ENCODE measurements around the gene TRIO.

Gene TRIO

DNA sequence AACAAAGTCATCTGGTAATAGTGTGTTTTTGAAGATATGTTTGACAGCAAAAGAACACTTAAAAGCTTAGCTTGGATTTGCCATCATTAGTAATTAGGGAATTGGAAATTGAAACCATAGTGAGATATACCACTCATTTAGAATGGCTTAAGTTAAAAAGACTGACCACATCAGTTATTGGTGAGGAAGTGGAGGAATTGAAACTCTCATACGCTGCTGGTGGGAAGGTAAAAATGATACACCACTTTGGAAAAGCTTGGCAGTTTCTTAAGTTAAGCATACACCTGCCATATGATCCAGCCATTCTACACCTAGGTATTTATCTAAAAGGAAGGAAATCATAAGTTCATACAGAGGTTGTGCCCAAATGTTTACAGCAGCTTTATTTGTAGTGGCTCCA lies 213.2 kb downstream of the TRIO start:
- Histone ChIP-seq H3K9me2 (replicated peaks; ENCODE audit: control insufficient read depth, low read length) (no peaks in the 10 kb centered on the region), H3K27me3 (ENCODE audit: control insufficient read depth, low read length) (no peaks in the 10 kb centered on the region), H3K4me1 (ENCODE audit: control insufficient read depth, low read length) (no peaks in the 10 kb centered on the region), H3K9me3 (ENCODE audit: control insufficient read depth, insufficient read depth, low read length) (no peaks in the 10 kb centered on the region), H3K36me3 (ENCODE audit: control insufficient read depth, low read length) (peaks cover 9% of the 10 kb centered on the region; the same call in 1 of the 2 replicates), H3K27ac (ENCODE audit: low read depth, low read length) (no peak overlapping the region), H4K20me1 (ENCODE audit: control insufficient read depth, insufficient read depth, low read depth, low read length) (no peaks in the 10 kb centered on the region), H3F3A (ENCODE audit: control insufficient read depth, insufficient read depth) (no peaks in the 10 kb centered on the region), H3K4me3 (ENCODE audit: low read length) (no peak overlapping the region), H3K4me2 (ENCODE audit: low read length) (no peak overlapping the region), H3K79me2 (ENCODE audit: control insufficient read depth, low read length) (no peaks in the 10 kb centered on the region)
- TF ChIP-seq, protein P1, sequence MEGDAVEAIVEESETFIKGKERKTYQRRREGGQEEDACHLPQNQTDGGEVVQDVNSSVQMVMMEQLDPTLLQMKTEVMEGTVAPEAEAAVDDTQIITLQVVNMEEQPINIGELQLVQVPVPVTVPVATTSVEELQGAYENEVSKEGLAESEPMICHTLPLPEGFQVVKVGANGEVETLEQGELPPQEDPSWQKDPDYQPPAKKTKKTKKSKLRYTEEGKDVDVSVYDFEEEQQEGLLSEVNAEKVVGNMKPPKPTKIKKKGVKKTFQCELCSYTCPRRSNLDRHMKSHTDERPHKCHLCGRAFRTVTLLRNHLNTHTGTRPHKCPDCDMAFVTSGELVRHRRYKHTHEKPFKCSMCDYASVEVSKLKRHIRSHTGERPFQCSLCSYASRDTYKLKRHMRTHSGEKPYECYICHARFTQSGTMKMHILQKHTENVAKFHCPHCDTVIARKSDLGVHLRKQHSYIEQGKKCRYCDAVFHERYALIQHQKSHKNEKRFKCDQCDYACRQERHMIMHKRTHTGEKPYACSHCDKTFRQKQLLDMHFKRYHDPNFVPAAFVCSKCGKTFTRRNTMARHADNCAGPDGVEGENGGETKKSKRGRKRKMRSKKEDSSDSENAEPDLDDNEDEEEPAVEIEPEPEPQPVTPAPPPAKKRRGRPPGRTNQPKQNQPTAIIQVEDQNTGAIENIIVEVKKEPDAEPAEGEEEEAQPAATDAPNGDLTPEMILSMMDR (IDR thresholded peaks at IDR 0.05; ENCODE audit: low read depth, low read length, poor library complexity, severe bottlenecking) = no peak
- TF ChIP-seq EZH2phosphoT487 (IDR thresholded peaks at IDR 0.05; ENCODE audit: borderline replicate concordance, low read length) = no peak

DNA sequence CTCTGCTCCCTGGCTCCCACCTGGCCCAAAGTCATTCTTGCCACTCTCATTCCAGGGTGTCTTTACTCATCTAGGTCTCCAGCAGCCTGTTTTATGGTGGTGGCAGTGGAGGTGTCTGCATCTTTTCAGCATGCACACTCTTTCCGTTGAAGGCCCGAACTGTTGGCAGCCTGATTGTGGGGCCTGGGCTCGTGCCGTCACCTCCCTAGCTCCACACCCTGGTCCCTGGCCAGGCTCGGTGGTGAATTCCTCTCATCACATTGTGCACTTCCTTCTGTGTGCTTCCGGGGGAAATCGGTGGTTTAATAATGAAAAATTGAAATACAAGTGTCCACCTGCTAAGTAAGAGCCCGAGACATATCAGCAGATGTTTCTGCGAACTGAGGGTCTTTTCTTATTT lies 214.3 kb downstream of the TRIO start:
- Histone ChIP-seq H4K20me1 (ENCODE audit: control insufficient read depth, insufficient read depth, low read depth, low read length) (no peaks in the 10 kb centered on the region), H3F3A (ENCODE audit: control insufficient read depth, insufficient read depth) (no peaks in the 10 kb centered on the region), H3K4me2 (ENCODE audit: low read length) (no peak overlapping the region), H3K4me3 (ENCODE audit: low read length) (no peak overlapping the region), H3K9me2 (replicated peaks; ENCODE audit: control insufficient read depth, low read length) (no peaks in the 10 kb centered on the region), H3K79me2 (ENCODE audit: control insufficient read depth, low read length) (no peaks in the 10 kb centered on the region), H3K27me3 (ENCODE audit: control insufficient read depth, low read length) (no peaks in the 10 kb centered on the region), H3K4me1 (ENCODE audit: control insufficient read depth, low read length) (no peaks in the 10 kb centered on the region), H3K27ac (ENCODE audit: low read depth, low read length) (no peak overlapping the region), H3K36me3 (ENCODE audit: control insufficient read depth, low read length) (peaks cover 9% of the 10 kb centered on the region; the same call in 1 of the 2 replicates), H3K9me3 (ENCODE audit: control insufficient read depth, insufficient read depth, low read length) (no peaks in the 10 kb centered on the region)
- TF ChIP-seq EZH2phosphoT487 (IDR thresholded peaks at IDR 0.05; ENCODE audit: borderline replicate concordance, low read length) = no peak
- TF ChIP-seq, protein P1 (IDR thresholded peaks at IDR 0.05; ENCODE audit: low read depth, low read length, poor library complexity, severe bottlenecking) = no peak

DNA sequence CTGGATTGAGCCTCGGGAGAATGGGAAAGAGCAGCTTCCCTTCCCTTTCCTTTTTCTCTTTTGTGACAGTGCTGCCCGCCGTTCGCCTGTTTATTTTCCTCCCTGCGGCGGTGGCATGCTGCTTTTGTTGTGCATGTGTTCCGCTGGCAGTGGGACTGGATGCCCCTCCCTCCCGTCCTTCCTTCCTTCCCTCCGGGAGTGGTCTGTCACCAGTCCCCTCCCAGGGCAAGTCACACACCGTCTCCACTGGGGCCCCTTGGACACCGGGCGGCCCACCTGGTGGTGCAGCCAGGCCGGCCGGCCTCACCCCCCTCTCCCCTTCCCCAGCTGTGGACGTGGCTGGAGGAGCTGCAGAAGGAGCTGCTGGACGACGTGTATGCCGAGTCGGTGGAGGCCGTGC lies 214.7 kb downstream of the TRIO start:
- no peaks in the 10 kb centered on the region for H3F3A ChIP-seq (ENCODE audit: control insufficient read depth, insufficient read depth)
- H4K20me1 ChIP-seq (ENCODE audit: control insufficient read depth, insufficient read depth, low read depth, low read length) = no peaks in the 10 kb centered on the region
- no peaks in the 10 kb centered on the region for H3K9me3 ChIP-seq (ENCODE audit: control insufficient read depth, insufficient read depth, low read length)
- H3K9me2 ChIP-seq (replicated peaks; ENCODE audit: control insufficient read depth, low read length) = no peaks in the 10 kb centered on the region
- no peak for TF ChIP-seq EZH2phosphoT487 (IDR thresholded peaks at IDR 0.05; ENCODE audit: borderline replicate concordance, low read length)
- TF ChIP-seq, protein P1 (IDR thresholded peaks at IDR 0.05; ENCODE audit: low read depth, low read length, poor library complexity, severe bottlenecking) = no peak
- no peak overlapping the region for H3K27ac ChIP-seq (ENCODE audit: low read depth, low read length)
- H3K4me1 ChIP-seq (ENCODE audit: control insufficient read depth, low read length) = no peaks in the 10 kb centered on the region
- H3K36me3 ChIP-seq (ENCODE audit: control insufficient read depth, low read length) = peaks cover 9% of the 10 kb centered on the region; the same call in 1 of the 2 replicates
- H3K4me2 ChIP-seq (ENCODE audit: low read length) = no peak overlapping the region
- no peaks in the 10 kb centered on the region for H3K27me3 ChIP-seq (ENCODE audit: control insufficient read depth, low read length)
- H3K4me3 ChIP-seq (ENCODE audit: low read length) = no peak overlapping the region
- no peaks in the 10 kb centered on the region for H3K79me2 ChIP-seq (ENCODE audit: control insufficient read depth, low read length)
